Measurements from ENCODE around the gene TESK2.
"Not testable (repeated sequence)": the region's sequence is repeated elsewhere in the genome, so short reads cannot be mapped to it uniquely, and the experiment has no call there.

The TESK2 gene

GRCh38 chr1:45410850-45411509 is 80.0 kb downstream of the TESK2 start:
- no peak for DNase-seq

GRCh38 chr1:45409276-45409675 is 81.7 kb downstream of the TESK2 start:
- no peak for DNase-seq

- DNase-seq = no peak
Observed at GRCh38 chr1:45407629-45408287, 83.2 kb downstream of the TESK2 start.

GRCh38 chr1:45405636-45406035 is 85.3 kb downstream of the TESK2 start:
- no peak for DNase-seq

- no peak for DNase-seq
Observed at GRCh38 chr1:45403718-45404117, 87.2 kb downstream of the TESK2 start.

- no peak for DNase-seq
Observed at GRCh38 chr1:45403298-45403697, 87.7 kb downstream of the TESK2 start.

- no peak for DNase-seq
Observed at GRCh38 chr1:45401524-45401923, 89.4 kb downstream of the TESK2 start.

GRCh38 chr1:45400049-45400448 is 90.9 kb downstream of the TESK2 start:
- no peak for DNase-seq

GRCh38 chr1:45397285-45397684 is 93.7 kb downstream of the TESK2 start:
- DNase-seq = no peak

GRCh38 chr1:45395582-45395981 is 95.4 kb downstream of the TESK2 start:
- no peak for DNase-seq

- no peak for DNase-seq
Observed at GRCh38 chr1:45395051-45395450, 95.9 kb downstream of the TESK2 start.

GRCh38 chr1:45394342-45394741 is 96.6 kb downstream of the TESK2 start:
- DNase-seq = no peak

GRCh38 chr1:45393718-45394302 is 97.2 kb downstream of the TESK2 start:
- no peak for DNase-seq

- no peak for DNase-seq
Observed at GRCh38 chr1:45386219-45386618, 104.7 kb downstream of the TESK2 start.

GRCh38 chr1:45385302-45385701 is 105.7 kb downstream of the TESK2 start:
- DNase-seq = no peak

- DNase-seq = not testable (repeated sequence)
Observed at GRCh38 chr1:45384213-45384612, 106.8 kb downstream of the TESK2 start.

- no peak for DNase-seq
Observed at GRCh38 chr1:45383191-45383590, 107.8 kb downstream of the TESK2 start.

- DNase-seq = no peak
Observed at GRCh38 chr1:45381243-45381642, 109.7 kb downstream of the TESK2 start.

- no peak for DNase-seq
Observed at GRCh38 chr1:45380730-45381129, 110.2 kb downstream of the TESK2 start.

GRCh38 chr1:45380125-45380524 is 110.8 kb downstream of the TESK2 start:
- DNase-seq = no peak

GRCh38 chr1:45379524-45379923 is 111.4 kb downstream of the TESK2 start:
- no peak for DNase-seq

GRCh38 chr1:45378184-45378583 is 112.8 kb downstream of the TESK2 start:
- no peak for DNase-seq

- no peak for DNase-seq
Observed at GRCh38 chr1:45375104-45376090, 115.6 kb downstream of the TESK2 start.
